Measurements from ENCODE around the gene CTAG2.
"Not testable (repeated sequence)": the region's sequence is repeated elsewhere in the genome, so short reads cannot be mapped to it uniquely, and the experiment has no call there.

Gene CTAG2

DNA sequence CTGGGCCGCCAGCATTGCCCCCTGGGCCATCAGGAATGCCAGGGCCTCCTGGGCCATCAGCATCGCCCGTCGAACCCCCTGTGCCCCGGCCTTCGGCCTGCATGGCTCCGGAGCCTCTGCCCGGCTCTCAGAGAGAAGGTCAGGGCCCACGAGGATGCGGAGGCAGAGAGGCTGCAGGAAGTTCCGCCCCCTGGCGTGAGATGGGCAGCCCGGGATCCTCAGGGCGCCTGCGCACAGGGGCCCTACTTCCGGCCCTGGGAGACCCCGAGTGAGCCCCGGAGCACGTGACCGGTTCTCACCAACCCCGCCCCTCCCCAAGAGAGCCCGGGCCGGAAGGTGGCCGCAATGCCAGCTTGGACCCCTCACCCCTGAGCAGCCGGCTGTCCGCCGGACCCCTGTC, at the start of gene CTAG2:
TSS of gene CTAG2 (minus strand) at position 167 of the 400 bp plus-strand sequence. CDS start at position 103, 64 bp downstream.
- not testable (repeated sequence) for DNase-seq

DNA sequence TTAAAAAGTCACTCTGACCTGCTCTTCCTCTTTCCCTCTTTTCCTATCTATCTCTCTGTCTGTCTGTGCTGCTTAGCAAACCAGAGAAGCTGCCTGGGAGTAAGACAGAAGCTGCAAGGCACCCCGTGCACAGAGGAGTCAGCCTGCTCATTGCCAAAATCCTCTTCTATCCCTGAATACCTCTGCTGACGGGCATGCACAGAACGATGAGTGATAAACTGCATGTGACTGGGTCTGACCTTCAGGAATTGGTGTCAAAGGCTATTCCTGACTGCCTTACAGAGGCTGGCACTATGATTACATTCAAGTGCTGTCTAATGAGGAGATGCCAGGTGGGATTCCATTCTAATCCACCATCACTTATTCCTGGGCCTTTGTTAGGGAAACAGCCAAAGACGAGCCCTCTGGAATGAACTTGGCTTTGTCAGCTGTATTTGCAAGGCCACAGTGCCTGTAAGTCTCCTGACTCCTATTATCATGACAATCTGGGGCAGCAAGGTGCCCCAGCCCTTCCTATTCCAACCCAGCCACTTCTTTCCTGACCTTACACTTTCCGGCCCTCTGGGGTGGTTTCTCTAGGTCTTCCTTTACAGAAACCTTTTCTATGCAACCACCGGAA, 45.4 kb upstream of the CTAG2 start:
- no peak for DNase-seq

DNA sequence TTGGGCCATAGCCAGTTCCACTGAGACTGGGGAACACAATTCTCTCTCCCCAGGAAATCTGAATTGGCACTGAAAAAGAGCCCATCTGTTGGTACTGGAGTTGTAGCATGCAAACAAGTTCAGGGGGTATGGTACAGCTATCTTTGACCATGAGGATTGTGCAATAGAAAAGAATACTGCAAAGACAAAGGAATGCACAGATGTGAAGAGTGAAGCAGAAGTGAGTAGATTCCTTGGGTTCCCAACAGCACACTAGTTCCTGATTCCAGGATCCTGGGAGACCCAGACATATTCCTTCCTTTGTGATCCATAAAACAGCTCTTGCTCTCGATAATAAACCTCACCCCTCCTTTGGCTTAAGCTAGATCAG, 43.3 kb upstream of the CTAG2 start:
- no peak for DNase-seq

DNA sequence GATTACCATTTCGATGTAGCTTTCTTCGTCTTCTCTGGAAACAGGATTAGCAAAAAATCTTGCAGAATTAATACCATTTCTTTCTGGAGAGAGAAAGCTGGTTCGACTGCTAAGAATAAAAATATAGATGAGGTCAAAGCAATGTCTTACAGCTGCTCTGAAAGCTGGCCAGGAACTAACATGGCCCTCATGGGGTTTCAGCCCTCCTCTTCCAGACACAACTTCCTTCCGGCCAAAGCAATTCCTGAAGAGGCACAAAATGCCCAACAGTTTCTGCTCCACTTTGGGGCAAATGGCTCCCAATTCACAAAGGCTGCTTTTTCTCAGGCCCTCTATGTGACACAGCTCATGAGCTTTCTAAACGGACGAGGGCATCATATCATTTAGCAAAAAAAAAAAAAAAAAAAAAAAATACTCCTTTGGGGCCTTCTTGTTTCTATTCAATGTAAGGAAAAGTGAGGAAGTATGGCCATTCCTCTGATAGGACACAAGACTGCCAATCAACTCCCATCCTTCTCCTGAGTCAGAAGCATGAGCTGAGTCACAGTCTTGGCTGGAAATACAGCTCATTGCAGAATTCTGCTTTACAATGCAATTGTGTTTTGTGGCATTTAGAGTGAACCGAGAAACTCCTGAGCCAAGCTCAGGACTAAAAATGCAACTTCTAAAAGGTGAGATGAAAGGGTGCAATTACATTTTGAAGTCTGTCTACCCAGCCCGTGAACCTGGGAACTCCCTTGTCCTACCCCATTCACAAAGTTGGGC, 42.7 kb upstream of the CTAG2 start:
- DNase-seq: no peak

DNA sequence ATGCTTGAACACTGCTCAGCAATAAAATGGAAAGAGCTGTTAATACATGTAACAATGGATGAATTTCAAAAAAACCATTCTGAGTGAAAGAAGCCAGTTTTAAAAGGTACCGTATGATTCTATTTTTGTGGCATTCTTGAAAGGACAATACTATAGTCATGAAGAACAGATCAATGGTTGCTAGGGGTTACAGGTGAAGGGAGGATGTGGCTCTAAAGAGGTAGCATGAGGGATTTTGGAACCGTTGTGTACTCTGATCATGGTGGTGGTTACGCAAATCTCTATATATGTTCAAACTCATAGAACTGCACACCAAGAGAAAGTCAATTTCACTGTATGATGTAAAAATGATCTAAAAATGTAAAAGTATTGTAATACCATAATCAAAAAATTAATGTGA, 40.0 kb upstream of the CTAG2 start:
- peak in 1 of 2 donors; percentile 9 for DNase-seq

DNA sequence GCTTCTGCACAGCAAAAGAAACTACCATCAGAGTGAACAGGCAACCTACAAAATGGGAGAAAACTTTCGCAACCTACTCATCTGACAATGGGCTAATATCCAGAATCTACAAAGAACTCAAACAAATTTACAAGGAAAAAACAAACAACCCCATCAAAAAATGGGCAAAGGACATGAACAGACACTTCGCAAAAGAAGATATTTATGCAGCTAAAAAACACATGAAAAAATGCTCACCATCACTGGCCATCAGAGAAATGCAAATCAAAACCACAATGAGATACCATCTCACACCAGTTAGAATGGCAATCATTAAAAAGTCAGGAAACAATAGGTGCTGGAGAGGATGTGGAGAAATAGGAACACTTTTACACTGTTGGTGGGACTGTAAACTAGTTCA, 37.1 kb upstream of the CTAG2 start:
- DNase-seq: not testable (repeated sequence)

DNA sequence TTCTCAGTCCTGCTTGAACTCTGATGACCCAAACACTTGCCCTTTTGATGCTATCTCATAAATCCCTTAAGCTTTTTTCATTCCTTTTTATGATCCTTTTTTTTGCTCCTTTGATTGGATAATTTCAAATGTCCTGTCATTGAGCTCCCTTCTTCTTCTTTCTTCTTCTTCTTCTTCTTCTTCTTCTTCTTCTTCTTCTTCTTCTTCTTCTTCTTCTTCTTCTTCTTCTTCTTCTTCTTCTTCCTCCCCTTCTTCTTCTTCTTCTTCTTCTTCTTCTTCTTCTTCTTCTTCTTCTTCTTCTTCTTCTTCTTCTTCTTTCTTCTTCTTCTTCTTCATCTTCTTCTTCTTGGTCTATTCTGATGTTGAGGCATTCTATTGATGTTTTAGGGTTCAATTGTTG, 18.7 kb upstream of the CTAG2 start:
- DNase-seq: not testable (repeated sequence)

DNA sequence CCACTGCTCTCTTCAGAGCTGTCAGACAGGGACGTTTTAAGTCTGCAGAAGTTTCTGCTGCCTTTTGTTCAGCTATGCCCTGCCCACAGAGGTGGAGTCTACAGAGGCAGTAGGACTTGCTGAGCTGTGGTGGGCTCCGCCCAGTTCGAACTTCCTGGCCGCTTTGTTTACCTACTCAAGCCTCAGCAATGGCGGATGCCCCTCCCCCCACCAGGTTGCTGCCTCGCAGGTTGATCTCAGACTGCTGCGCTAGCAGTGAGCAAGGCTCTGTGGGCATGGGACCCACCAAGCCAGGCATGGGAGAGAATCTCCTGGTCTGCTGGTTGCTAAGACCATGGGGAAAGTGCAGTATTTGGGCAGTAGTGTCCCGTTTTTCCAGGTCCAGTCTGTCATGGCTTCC, 17.5 kb upstream of the CTAG2 start:
- DNase-seq: not testable (repeated sequence)

DNA sequence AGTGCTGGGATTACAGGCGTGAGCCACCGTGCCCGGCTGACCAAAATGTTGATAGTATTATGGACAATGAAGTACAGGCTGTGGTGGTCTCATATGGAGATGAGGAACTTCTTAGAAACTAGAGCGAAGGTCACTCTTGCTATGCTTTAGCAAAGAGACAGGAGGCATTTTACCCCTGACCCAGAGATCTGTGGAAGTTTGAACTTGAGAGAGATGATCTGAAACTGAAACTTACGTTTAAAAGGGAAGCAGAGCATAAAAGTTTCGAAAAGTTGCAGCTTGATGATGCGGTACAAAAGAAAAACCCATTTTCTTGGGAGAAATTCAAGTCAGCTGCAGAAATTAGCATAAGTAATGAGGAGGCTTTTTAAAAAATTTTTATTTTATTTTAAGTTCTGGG, 8.5 kb upstream of the CTAG2 start:
- no peak for DNase-seq

DNA sequence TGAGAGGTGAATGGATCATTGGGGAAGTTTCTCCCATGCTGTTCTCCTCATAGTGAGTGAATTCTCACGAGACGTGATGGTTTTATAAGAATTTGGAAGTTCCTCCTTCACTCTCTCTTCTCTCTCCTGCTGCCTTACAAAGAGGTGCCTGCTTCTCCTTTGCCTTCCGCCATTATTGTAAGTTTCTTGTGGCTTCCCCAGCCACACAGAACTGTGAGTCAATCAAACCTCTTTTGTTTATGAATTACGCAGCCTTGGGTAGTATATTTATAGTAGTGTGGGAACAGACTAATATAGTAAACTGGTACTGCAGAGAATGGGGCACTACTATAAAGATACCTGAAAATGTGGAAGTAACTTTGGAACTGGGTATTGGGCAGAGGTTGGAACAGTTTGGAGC, 7.8 kb upstream of the CTAG2 start:
- no peak for DNase-seq

DNA sequence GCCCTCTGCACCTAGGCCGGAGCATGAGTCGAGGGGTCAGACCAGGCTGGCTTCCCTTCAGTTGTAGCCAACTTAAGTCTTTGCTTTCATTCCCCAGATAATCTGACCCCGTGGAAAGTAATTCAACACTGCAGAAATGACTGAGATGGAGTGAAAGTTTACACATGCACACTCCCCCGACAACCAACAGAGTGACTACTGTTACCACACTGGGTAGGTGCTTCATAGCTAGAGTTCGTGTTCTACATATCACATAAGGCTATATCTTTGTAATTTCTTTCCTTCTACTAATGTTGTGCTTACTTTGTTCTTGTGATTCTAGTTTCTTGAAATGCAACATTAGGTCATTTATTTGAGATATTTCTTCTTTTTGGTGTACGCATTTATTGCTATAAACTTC, 7.2 kb upstream of the CTAG2 start:
- DNase-seq: no peak

DNA sequence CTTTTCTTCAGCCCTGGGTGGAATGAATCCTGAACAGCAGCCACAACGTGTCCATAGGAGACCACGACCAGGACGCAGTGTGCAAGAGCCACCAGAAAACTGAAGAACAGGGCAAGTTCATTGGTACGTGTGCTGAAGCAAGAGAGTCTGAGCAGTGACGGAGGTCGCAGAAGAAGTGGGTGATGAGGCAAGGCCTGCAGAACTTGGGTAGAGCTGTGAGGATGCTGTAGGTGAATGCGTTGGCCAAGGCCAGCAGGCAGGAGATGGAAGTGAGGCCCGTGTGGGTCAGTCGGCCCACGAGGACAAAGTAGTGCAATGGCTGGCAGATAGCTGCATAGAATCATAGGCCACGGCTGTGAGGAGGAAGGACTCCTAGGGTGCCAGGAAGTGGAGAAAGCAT, 5.6 kb upstream of the CTAG2 start:
- DNase-seq: no peak

DNA sequence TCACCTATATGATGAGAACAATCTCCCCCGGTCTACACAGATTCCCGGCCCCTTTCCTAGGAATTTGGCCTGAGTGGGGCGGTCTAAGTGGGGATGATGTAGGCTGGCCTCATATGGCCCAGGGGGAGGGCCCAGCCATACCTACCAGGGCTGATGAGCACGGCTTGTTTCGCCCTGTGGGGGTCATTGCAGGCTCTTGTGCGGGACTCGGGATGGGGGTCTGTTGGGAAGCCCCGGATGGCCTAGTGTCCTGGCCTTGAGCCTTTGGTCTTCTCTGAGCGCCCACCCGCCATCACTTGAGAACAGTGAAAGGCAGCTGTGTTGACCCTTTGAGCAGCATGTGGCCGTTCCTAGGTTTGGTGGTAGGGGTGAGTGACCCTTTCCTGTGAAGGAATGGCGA, 4.8 kb upstream of the CTAG2 start:
- DNase-seq: no peak

DNA sequence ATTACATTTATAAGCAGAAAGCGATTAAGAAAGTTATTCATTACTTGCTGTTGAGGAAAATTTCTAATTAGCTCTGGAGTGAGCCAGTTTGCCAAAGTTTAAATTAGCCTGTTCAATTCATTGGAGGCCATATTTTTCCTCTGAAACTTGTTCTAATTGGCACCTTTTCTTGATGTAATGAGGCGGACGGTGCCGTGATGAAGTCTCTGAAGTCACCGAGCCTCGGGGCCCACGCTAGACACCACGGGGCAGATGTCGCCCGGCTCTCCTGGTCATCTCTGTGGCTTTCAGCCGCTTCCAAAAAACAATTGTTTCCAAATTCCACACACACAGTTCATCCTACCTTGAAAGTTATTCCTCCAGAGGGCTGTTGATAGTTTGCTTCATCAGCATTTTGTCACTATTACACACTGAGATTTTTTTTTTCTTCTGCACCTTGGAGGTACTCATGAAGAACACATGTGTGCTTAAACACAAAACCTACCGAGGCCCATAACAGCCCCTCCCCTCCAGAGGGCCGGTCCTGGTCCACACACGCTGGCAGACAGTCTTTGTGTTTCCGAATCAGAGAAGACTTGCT, 3.9 kb upstream of the CTAG2 start:
- no peak for DNase-seq

DNA sequence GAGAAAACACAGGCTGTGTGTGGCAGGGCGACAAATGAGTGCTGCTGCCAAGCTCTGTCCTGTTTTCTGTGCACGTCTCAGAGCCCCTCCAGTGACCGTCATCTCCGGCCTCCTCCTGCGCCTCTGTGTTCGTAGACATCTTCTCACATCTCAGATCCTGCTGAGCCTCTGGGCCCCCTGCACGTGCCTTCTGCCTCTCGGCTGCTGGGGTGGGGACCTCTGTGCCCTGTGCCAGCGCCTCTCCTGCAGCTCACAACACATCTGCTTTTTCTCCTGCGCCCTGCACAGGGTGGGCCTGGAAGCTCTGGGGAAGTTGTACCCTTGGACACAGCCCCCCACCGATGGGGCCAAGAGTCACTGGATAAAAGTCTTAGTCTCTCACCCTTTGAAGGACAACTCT, 2.4 kb upstream of the CTAG2 start:
- no peak for DNase-seq

DNA sequence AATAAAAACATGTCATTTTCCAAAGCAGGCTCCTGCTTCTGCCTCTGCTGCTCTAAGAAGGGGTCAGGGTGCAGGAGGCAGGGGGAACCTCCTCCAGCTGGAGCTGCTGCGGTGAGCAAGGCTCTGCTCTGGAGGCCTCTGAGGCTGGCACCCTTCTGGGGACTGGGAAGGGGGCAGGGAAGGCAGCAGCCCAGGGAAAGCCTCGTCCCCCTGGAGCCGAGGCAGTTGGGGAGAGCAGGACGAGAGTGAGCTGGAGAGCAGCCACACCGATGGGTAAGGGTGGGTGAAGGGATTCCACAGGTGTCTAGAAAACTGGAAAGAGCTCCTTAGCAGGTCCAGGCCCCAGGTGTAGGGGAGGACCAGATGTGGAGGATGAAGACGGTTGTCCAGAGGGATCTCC, 2.0 kb upstream of the CTAG2 start:
- DNase-seq: no peak

DNA sequence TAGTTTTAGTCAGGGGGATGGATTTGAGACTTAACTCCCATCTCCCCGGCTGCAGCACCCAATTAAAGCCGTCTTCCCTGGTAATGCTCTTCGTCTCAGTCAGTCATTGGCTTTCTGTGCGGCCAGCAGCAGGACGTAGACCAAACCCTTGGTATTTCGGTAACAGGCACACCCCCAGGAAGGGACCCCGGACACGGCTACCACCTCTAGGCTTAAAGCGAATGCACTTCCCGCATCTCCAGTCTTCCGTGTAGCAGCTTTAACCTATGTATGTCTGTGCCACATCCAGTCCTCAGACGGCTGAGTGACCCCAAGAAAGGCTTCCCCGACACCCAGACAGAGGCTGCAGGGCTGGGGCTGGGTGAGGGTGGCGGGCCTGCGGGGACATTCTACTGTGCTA, 1.5 kb upstream of the CTAG2 start:
- DNase-seq: no peak

DNA sequence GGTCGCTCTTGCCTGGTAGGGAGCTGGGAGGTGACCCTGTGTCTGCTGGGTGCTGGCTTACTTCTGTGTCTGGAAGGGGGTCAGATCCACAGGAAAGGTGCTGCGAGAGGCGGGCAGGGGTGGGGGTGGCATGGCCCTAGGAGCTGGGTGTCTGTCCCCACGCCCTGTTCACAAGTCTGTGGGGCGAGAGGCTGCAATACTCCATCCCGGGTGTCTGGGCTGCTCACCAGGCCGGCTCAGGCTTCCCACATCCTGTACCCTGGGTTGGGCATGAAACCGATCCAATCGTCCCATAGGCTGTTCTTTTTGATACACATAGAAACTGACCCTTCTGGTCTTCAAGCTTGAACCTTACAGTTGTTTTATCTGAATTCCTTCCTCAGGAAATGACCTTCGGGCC, 993 bp upstream of the CTAG2 start:
- DNase-seq: no peak

DNA sequence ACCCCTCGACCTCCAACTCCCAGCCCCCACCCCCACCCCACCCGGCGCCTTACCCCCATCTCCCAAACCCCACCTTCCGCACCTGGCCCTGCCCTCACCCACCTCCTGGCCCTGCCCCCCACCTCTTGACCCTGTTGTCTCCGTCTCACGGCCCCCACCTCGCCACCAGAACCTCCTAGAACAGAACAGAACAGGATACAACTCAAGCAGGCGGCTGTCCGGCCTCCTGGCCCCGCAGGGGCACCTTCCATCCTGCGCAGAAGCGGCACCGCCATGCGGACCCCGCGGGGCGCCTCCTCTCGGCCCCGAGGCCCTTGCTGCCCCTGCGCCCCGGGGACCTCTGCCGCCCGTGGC, 354 bp downstream of the CTAG2 start:
- no peak for DNase-seq

DNA sequence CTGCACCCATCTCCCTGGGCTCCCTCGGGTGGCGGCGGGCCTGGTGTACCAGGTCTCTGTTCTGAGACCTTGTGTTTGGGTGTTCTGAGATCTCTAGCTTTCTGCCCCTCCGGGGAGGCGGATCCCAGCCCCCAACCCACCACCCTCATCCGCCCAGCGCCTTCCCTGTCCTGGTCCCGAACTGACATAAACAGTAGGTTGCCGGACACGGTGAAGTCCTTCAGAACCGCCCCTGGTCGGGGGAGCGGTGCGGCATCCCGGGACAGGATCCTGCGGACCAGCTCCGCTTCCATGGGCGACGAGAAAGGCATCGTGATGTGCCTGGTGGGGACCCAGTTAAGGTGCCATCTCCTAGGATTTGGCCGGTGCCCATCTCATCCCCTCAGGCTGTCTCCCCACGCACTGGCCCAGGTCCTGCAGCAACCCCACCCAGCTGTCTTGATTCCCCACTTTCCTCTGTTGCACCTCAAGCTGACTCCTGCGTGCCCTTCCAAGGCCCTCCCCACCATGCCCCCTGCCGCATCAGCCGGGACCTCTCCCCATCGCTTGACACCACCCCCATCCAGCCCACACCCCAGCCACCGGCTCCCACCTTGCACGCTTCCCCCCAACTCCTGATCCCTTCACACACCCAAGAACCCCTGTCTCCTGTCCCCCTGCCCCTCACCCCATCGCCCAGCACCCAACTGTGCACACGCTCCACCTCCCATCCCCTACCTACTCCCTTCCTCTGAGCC, 900 bp downstream of the CTAG2 start:
- no peak for DNase-seq

DNA sequence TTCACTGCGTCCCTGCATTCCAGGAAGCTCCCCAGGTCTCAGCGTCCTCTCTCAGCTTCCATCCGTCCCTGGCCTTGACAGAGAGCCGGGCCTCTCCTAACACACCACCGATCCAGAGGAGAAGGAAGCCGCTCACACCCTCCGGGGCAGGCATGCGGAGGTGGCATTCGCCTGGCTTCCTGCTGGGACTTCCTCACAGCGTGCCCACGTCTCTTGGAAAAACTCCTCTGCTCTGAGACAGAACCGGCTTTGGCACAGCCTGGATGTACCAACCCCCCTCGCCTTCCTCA, 3.2 kb downstream of the CTAG2 start:
- no peak for DNase-seq

DNA sequence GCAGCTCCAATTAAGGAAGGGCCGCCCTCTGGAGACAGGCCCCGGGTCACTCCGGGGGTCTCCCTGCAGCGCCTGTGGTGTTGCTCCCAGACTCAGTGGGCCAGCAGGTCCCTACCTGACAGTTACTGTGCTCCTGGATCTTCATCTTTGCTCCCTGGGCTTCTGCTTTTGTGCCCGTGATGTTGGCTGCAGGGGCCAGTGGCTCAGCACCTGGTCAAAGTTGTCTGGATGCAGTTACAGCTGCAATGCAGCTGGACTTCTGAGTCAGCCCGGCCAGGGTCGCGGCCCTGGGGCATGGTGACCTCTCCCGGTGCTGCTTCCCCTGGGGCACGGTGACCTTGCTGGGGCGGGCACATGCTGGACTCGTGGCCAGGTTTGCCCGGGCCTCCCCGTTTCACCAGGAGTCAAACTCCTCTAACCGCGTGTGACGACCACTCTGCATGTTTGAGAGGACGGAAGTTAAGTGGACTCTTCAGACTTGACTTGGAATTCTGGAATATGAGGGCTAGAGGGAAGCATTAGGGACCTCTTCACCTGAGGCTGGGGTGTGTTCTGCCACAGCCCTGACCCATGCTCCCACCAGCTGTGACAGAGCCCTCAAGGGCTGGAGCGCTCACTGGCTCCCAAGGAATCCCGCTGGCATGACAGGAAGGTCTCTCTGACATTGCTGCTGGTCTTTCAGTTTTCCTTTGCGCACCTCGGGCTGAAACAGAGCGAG, 3.7 kb downstream of the CTAG2 start:
- no peak for DNase-seq

DNA sequence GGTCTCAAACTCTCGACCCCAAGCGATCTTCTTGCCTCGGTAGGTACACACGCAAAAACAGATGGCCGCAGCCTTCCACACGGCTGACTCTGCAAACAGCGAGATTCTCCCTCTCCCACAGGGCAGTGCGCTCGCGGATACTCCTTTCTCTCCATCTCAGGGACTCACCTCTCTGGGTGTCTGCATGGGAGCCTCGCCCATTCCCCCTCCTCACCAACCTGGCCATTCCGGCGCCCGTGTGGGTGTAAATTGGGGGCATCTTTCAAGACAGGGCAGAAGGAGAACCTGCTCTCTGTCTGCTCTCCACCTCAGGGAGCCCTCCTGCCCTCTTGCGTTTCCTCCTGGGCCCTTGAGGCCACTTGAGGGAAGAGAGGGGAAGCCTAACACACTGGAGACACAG, 4.4 kb downstream of the CTAG2 start:
- DNase-seq: no peak

Measured in CD4-positive, alpha-beta T cell treated with Interleukin-4 for 1 hour (primary cell).